Measurements from ENCODE around the gene CCL26.

DNA sequence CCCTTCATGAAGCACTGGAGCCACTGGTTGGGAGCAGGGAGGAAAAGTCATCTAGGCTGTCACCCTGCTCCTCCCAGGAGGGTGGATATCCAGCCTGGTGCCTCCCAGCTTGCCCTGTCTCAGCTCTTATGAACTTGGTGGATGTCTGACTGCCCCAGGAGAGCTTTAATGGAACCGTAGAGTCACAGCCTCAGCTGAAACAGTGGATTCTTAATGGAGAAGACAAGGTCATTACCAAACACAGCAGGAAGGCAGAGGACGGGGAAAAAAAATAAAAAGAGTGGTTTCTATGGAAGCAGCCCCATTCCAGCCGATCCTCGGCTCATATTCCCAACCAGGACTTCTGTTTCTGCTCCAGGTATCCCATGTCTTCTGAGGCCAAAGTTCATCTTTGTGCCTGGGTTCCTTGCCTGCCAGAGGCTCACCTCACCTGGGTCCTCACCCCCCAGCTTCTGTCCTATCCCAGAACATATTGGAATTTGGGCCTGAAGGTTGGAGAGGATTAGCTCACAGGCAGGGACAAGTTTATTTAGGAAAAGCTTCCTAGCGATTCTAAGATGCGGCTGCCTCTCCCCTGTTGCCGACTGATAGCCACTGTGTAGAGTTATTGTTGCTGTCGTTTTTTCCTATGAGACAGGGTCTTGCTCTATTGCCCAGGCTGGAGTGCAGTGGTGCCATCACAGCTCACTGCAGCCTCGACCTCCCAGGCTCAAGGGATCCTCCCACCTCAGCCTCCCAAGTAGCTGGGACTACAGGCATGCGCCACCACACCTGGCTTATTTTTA, 15.6 kb downstream of the CCL26 start:
- TF ChIP-seq, protein P1, sequence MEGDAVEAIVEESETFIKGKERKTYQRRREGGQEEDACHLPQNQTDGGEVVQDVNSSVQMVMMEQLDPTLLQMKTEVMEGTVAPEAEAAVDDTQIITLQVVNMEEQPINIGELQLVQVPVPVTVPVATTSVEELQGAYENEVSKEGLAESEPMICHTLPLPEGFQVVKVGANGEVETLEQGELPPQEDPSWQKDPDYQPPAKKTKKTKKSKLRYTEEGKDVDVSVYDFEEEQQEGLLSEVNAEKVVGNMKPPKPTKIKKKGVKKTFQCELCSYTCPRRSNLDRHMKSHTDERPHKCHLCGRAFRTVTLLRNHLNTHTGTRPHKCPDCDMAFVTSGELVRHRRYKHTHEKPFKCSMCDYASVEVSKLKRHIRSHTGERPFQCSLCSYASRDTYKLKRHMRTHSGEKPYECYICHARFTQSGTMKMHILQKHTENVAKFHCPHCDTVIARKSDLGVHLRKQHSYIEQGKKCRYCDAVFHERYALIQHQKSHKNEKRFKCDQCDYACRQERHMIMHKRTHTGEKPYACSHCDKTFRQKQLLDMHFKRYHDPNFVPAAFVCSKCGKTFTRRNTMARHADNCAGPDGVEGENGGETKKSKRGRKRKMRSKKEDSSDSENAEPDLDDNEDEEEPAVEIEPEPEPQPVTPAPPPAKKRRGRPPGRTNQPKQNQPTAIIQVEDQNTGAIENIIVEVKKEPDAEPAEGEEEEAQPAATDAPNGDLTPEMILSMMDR (IDR thresholded peaks at IDR 0.05; ENCODE audit: low read depth, low read length, poor library complexity, severe bottlenecking) = no peak
- no peak for TF ChIP-seq EZH2phosphoT487 (IDR thresholded peaks at IDR 0.05; ENCODE audit: borderline replicate concordance, low read length)
